ENCODE data around the gene TIGAR. TPM values are rescaled to one million over a fixed set of nuclear protein-coding genes. Genes with fewer than 3 reads are reported as not detected.

The TIGAR gene
- total RNA-seq, 1 experiment from 2014 or later, result 42.7 TPM

DNA sequence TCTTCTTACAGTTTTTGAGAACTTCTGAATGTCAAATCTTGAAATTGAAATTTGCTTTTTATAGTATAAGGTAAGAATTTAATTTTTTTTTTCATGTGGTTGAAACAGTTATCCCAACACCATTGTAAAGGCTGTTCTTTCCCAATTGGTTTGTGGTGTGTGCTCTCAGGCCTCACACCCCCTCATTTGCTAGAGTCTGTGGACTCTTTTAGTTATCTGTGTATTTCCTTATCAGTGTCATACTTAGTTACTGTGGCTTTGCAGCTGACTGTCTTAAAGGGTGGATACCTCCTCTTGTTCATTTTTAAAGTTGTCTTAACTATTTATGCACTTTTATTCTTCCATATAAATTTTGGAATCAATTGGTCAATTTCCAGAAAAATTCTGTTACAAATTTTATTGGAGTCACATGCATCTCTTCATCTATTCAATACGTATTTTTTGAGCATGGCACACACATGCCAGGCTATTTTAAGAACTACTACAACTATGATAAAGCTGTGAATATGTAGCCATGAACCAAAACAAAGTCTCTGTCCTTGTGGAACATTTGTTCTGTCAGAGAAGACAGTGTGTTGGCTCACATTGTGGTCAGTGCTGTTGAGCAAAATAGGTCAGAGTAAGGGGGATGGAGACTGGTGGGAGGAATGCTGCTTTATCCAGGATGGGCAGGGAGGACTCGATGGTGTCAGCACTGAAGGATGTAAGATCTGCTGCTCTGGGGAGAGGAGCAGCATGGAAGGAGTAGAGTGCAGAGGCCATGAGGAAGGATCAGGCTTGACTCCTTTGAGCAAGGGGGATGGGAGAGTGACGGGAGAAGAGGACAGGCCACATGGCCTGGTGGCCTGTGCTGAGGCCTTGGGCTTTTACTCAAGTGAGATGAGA lies 34.4 kb downstream of the TIGAR start:
- CTCF ChIA-PET, result no interaction called here
- no peak overlapping the region for H3K4me3 ChIP-seq (ENCODE audit: low read depth, low read length)

GRCh38 chr12:4356041-4356327 lies 35.0 kb downstream of the TIGAR start:
- H3K36me3 ChIP-seq (ENCODE audit: control insufficient read depth, insufficient read depth, low read length), result no peaks in the 10 kb centered on the region

More for the DNA sequence above, 34.4 kb downstream of the TIGAR start:
- POLR2A ChIA-PET, result no interaction called here
- no peaks in the 10 kb centered on the region for H3K27me3 Mint-ChIP-seq (ENCODE audit: insufficient read depth, unreplicated experiment)
- Histone ChIP-seq H3K27me3 (replicated peaks; ENCODE audit: control insufficient read depth, insufficient read depth, low read length) (no peaks in the 10 kb centered on the region), H3K36me3 (ENCODE audit: control insufficient read depth, insufficient read depth, low read length) (no peaks in the 10 kb centered on the region), H3K9me3 (peaks cover 6% of the 10 kb centered on the region; the same call in 1 of the 2 replicates), H3K4me1 (no peaks in the 10 kb centered on the region)
- H3K27ac Mint-ChIP-seq (ENCODE audit: unreplicated experiment), result no peak overlapping the region
- H3K4me3 Mint-ChIP-seq (ENCODE audit: unreplicated experiment), result no peak overlapping the region
- intact Hi-C loops (cut with micrococcal nuclease; ENCODE audit: unreplicated experiment), result no loop called here
- H3K9me3 Mint-ChIP-seq (ENCODE audit: unreplicated experiment), result peaks cover 18% of the 10 kb centered on the region
- H3K36me3 Mint-ChIP-seq (ENCODE audit: insufficient read depth, unreplicated experiment), result peaks cover 38% of the 10 kb centered on the region
- no peak for TF ChIP-seq CTCF (IDR thresholded peaks at IDR 0.05; ENCODE audit: insufficient read depth in 1 of 2, low read depth in 1 of 2, low read length in 1 of 2, severe bottlenecking in 1 of 2, unreplicated experiment in 1 of 2)
- DNase-seq, result no peak
- no TSS peak for BruUV-seq (replicated peaks)
- H3K4me1 Mint-ChIP-seq (ENCODE audit: low read depth, unreplicated experiment), result no peaks in the 10 kb centered on the region

GRCh38 chr12:4366090-4366489 lies 45.1 kb downstream of the TIGAR start:
- Mint-ChIP-seq H3K4me3 (ENCODE audit: unreplicated experiment) (no peak overlapping the region), H3K36me3 (ENCODE audit: insufficient read depth, unreplicated experiment) (no peaks in the 10 kb centered on the region), H3K9me3 (ENCODE audit: unreplicated experiment) (no peaks in the 10 kb centered on the region), H3K27me3 (ENCODE audit: insufficient read depth, unreplicated experiment) (peaks cover 23% of the 10 kb centered on the region), H3K4me1 (ENCODE audit: low read depth, unreplicated experiment) (no peaks in the 10 kb centered on the region), H3K27ac (ENCODE audit: unreplicated experiment) (no peak overlapping the region)
- no peaks in the 10 kb centered on the region for H3K36me3 ChIP-seq (ENCODE audit: control insufficient read depth, insufficient read depth, low read length)
- ChIA-PET POLR2A (no interaction called here), CTCF (no interaction called here)
- no peaks in the 10 kb centered on the region for H3K9me3 ChIP-seq
- no TSS peak for BruUV-seq (replicated peaks)
- no peak for TF ChIP-seq CTCF (IDR thresholded peaks at IDR 0.05; ENCODE audit: insufficient read depth in 1 of 2, low read depth in 1 of 2, low read length in 1 of 2, severe bottlenecking in 1 of 2, unreplicated experiment in 1 of 2)
- no peak for DNase-seq
- no peak overlapping the region for H3K4me3 ChIP-seq (ENCODE audit: low read depth, low read length)
- no peaks in the 10 kb centered on the region for H3K27me3 ChIP-seq (replicated peaks; ENCODE audit: control insufficient read depth, insufficient read depth, low read length)
- intact Hi-C loops (cut with micrococcal nuclease; ENCODE audit: unreplicated experiment), result no loop called here
- no peaks in the 10 kb centered on the region for H3K4me1 ChIP-seq

More at GRCh38 chr12:4356041-4356327, 35.0 kb downstream of the TIGAR start:
- ChIA-PET POLR2A (no interaction called here), CTCF (no interaction called here)
- peak; percentile 67 to 77 for DNase-seq
- H3K27ac Mint-ChIP-seq (ENCODE audit: unreplicated experiment), result no peak overlapping the region
- no peak overlapping the region for H3K4me3 Mint-ChIP-seq (ENCODE audit: unreplicated experiment)
- Histone ChIP-seq H3K4me1 (no peaks in the 10 kb centered on the region), H3K27me3 (replicated peaks; ENCODE audit: control insufficient read depth, insufficient read depth, low read length) (no peaks in the 10 kb centered on the region), H3K9me3 (peaks cover 6% of the 10 kb centered on the region; the same call in 1 of the 2 replicates), H3K4me3 (ENCODE audit: low read depth, low read length) (no peak overlapping the region)
- no peaks in the 10 kb centered on the region for H3K4me1 Mint-ChIP-seq (ENCODE audit: low read depth, unreplicated experiment)
- no peaks in the 10 kb centered on the region for H3K27me3 Mint-ChIP-seq (ENCODE audit: insufficient read depth, unreplicated experiment)
- intact Hi-C loops (cut with micrococcal nuclease; ENCODE audit: unreplicated experiment), result no loop called here
- BruUV-seq (replicated peaks), result no TSS peak
- H3K9me3 Mint-ChIP-seq (ENCODE audit: unreplicated experiment), result peaks cover 18% of the 10 kb centered on the region
- TF ChIP-seq CTCF (IDR thresholded peaks at IDR 0.05; ENCODE audit: insufficient read depth in 1 of 2, low read depth in 1 of 2, low read length in 1 of 2, severe bottlenecking in 1 of 2, unreplicated experiment in 1 of 2), result peak; percentile 51 to 60
- peaks cover 32% of the 10 kb centered on the region for H3K36me3 Mint-ChIP-seq (ENCODE audit: insufficient read depth, unreplicated experiment)

Data from Caco-2 (cell line).